HCT116 (cell line): Measurements from ENCODE around the gene NUDT2. TPM values are rescaled to one million over a fixed set of nuclear protein-coding genes. Genes with fewer than 3 reads are reported as not detected.

ENCODE experiments used
- ATAC-seq: fragments of 200-7000 bp; cut with Tn5 transposase; 2 replicates; pipeline ENCODE4 v1.9.1; 2020; ENCODE audit warnings: mild to moderate bottlenecking, moderate library complexity
- BruUV-seq: library from RNA; stranded (reverse); fragments of 400-500 nt; replicated peaks from 2 replicates; lab custom pipeline; 2021; lab: Mats Ljungman, UMichigan
- CTCF ChIA-PET: fragments of 300-600 bp; sonication (Branson Sonifier 250); formaldehyde crosslinking; loops from one replicate; lab custom pipeline; 2021; ENCODE audit warnings: antibody characterized with exemption; lab: Charles Lee
- POLR2A ChIA-PET: fragments of 300-600, 350-600 bp; sonication (Branson Sonifier 250); formaldehyde crosslinking; loops from one replicate; lab custom pipeline; 2021; ENCODE audit warnings: antibody characterized with exemption; lab: Charles Lee
- RAD21 ChIA-PET, 2 experiments: fragments of 300-600 bp; sonication (Branson Sonifier 250); formaldehyde crosslinking; loops; one replicate each; lab custom pipeline; 2023; ENCODE audit warnings: low total read pairs in 2 of 2; ENCODE audit not compliant: uncharacterized antibody in 2 of 2, unreplicated experiment in 2 of 2, low non-redundant PET in 1 of 2; lab: Charles Lee
- DNase-seq: peaks from one replicate; pipeline ENCODE4 v3.0.0-alpha.2; 2010; ENCODE audit warnings: low read depth, low spot score
- H2AFZ ChIP-seq: fragments of 200-600 bp; shearing (Covaris generic), sonication (generic); 2 replicates; pipeline ENCODE4 v1.6.1; 2017; ENCODE audit warnings: low read depth, mixed run types, mixed read lengths, antibody characterized with exemption, low read length; ENCODE audit not compliant: poor library complexity, severe bottlenecking
- H3K27ac ChIP-seq: 2 replicates; pipeline ENCODE4 v1.5.1; 2012; ENCODE audit warnings: low read depth, low read length
- H3K27me3 ChIP-seq: fragments of 200-600 bp; sonication (generic); 2 replicates; pipeline ENCODE4 v1.6.1; 2016; ENCODE audit warnings: mixed run types, low read length, mixed read lengths; ENCODE audit not compliant: insufficient read depth
- H3K36me3 ChIP-seq, 2 experiments: fragments of 200-500 bp in 1 of 2; fragments of 200-600 bp in 1 of 2; sonication (Bioruptor generic) in 1 of 2; sonication (generic) in 1 of 2; 2 replicates each; pipeline versions ENCODE4 v1.5.1 to v1.6.1; 2014 to 2016; ENCODE audit warnings: low read length in 2 of 2, inconsistent platforms in 1 of 2, mixed read lengths in 1 of 2, mixed run types in 1 of 2; ENCODE audit not compliant: insufficient read depth in 2 of 2, control insufficient read depth in 1 of 2
- H3K4me1 ChIP-seq, 2 experiments: fragments of 200-600 bp in 1 of 2; sonication (generic) in 1 of 2; 2 replicates each; pipeline versions ENCODE4 v1.5.1 to v1.6.1; 2012 to 2017; ENCODE audit warnings: low read length in 2 of 2, inconsistent platforms in 1 of 2, mild to moderate bottlenecking in 1 of 2, mixed read lengths in 1 of 2, mixed run types in 1 of 2, moderate library complexity in 1 of 2; ENCODE audit not compliant: insufficient read depth in 2 of 2, control insufficient read depth in 1 of 2
- H3K4me2 ChIP-seq: fragments of 200-600 bp; sonication (generic); 2 replicates; pipeline ENCODE4 v1.6.1; 2017; ENCODE audit warnings: mixed run types, low read length, mixed read lengths
- H3K4me3 ChIP-seq, 2 experiments: fragments of 200-600 bp in 1 of 2; sonication (generic) in 1 of 2; replicated peaks in 1 of 2; 2 replicates each; pipeline ENCODE4 v1.5.1; 2011 to 2016; ENCODE audit warnings: low read length in 2 of 2, control low read depth in 1 of 2, low read depth in 1 of 2, mild to moderate bottlenecking in 1 of 2, mixed read lengths in 1 of 2, mixed run types in 1 of 2
- H3K79me2 ChIP-seq: fragments of 200-600 bp; sonication (generic); 2 replicates; pipeline ENCODE4 v1.6.1; 2017; ENCODE audit warnings: mild to moderate bottlenecking, mixed run types, low read length, moderate library complexity, mixed read lengths; ENCODE audit not compliant: insufficient read depth
- H3K9ac ChIP-seq: fragments of 200-600 bp; sonication (generic); 2 replicates; pipeline ENCODE4 v1.6.1; 2016; ENCODE audit warnings: low read length, mixed read lengths
- H3K9me2 ChIP-seq: fragments of 200-600 bp; sonication (generic), shearing (Covaris generic); 2 replicates; pipeline ENCODE4 v1.6.1; 2017; ENCODE audit warnings: mixed run types, mild to moderate bottlenecking, moderate library complexity; ENCODE audit not compliant: insufficient read depth
- H3K9me3 ChIP-seq, 2 experiments: fragments of 200-500 bp in 1 of 2; fragments of 200-600 bp in 1 of 2; sonication (Bioruptor generic) in 1 of 2; sonication (generic) in 1 of 2; 2 replicates each; pipeline ENCODE4 v1.6.1; 2014 to 2017; ENCODE audit warnings: low read length in 2 of 2, mixed read lengths in 2 of 2, inconsistent platforms in 1 of 2, low read depth in 1 of 2, mild to moderate bottlenecking in 1 of 2, mixed run types in 1 of 2, moderate library complexity in 1 of 2; ENCODE audit not compliant: control insufficient read depth in 1 of 2, insufficient read depth in 1 of 2
- H4K20me1 ChIP-seq: fragments of 200-600 bp; sonication (generic), shearing (Covaris generic); 2 replicates; pipeline ENCODE4 v1.6.1; 2017; ENCODE audit warnings: mixed run types, mild to moderate bottlenecking, moderate library complexity; ENCODE audit not compliant: insufficient read depth
- CBX3 ChIP-seq: IDR thresholded peaks from 2 replicates; pipeline ENCODE4 v1.6.1; 2012; ENCODE audit warnings: low read depth
- ELF1 ChIP-seq: IDR thresholded peaks from 2 replicates; pipeline ENCODE4 v1.6.1; 2012; ENCODE audit warnings: low read depth, borderline replicate concordance
- EZH2 ChIP-seq: fragments of 200-600 bp; sonication (generic); IDR thresholded peaks from 2 replicates; pipeline ENCODE4 v1.6.1; 2017; ENCODE audit warnings: antibody characterized with exemption, mixed run types
- EZH2phosphoT487 ChIP-seq: fragments of 200-600 bp; IDR thresholded peaks from 2 replicates; pipeline ENCODE4 v1.6.1; 2018; ENCODE audit warnings: antibody characterized with exemption, borderline replicate concordance
- FOSL1 ChIP-seq: IDR thresholded peaks from 2 replicates; pipeline ENCODE4 v1.6.1; 2012; ENCODE audit warnings: low read depth
- JUND ChIP-seq: IDR thresholded peaks from 2 replicates; pipeline ENCODE4 v1.6.1; 2012
- POLR2A ChIP-seq: IDR thresholded peaks from 2 replicates; pipeline ENCODE4 v1.7.0; 2011; ENCODE audit warnings: borderline replicate concordance; ENCODE audit not compliant: insufficient read depth, insufficient read length; ENCODE audit errors: extremely low read depth
- RAD21 ChIP-seq: IDR thresholded peaks from 2 replicates; pipeline ENCODE4 v1.6.1; 2012; ENCODE audit warnings: low read depth, mild to moderate bottlenecking
- SIN3A ChIP-seq: IDR thresholded peaks from 2 replicates; pipeline ENCODE4 v1.6.1; 2012; ENCODE audit warnings: low read depth
- SRF ChIP-seq: IDR thresholded peaks from 2 replicates; pipeline ENCODE4 v1.6.1; 2012; ENCODE audit warnings: low read depth
- TCF7L2 ChIP-seq: IDR thresholded peaks from 2 replicates; pipeline ENCODE4 v1.7.0; 2011; ENCODE audit warnings: borderline replicate concordance, inconsistent platforms; ENCODE audit not compliant: insufficient read depth, insufficient read length; ENCODE audit errors: extremely low read depth
- ZNF274 ChIP-seq: fragments of 200-500 bp; sonication (Bioruptor generic); IDR thresholded peaks from 2 replicates; pipeline ENCODE4 v1.6.1; 2014; ENCODE audit warnings: mild to moderate bottlenecking, low read depth, low read length, inconsistent platforms
- intact Hi-C: fragments of 100-400 bp; cut with micrococcal nuclease; formaldehyde crosslinking; loops from 2 replicates; pipeline ENCODE4 v1.10.0; 2022
- total RNA-seq: library from RNA; stranded (reverse); gene quantifications from one replicate; pipeline ENCODE4 v1.2.1, GENCODE V29; 2021; ENCODE audit not compliant: unreplicated experiment
- TF ChIP-seq, protein P1 (sequence below): IDR thresholded peaks from 2 replicates; pipeline ENCODE4 v1.6.1; 2012; ENCODE audit warnings: low read depth
- TF ChIP-seq, protein P2 (sequence below): IDR thresholded peaks from 2 replicates; pipeline ENCODE4 v1.6.1; 2011; ENCODE audit warnings: mild to moderate bottlenecking, low read length, moderate library complexity; ENCODE audit not compliant: insufficient replicate concordance; ENCODE audit errors: extremely low read depth

NUDT2 gene
- total RNA-seq, 1 experiment from 2014 or later = 39.3 TPM

DNA sequence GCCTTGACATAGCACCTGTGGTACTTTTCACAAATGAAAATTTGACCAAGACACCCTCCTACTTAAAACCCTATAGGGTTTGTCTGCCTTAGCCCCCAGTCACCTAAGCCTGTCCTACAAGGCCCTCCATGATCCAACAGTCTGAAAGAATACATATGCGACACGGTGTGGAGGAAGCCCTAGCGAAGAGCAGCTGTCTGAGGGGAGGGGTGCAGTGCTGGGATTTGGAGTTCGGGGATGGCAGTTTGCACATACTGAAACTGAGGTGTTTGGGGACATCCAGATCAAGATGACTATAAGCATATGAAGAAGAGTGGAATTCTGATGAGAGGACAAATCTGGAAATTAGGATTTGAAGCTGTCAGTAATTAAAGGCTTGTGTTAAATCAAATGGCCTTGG is 54.5 kb downstream of the NUDT2 start (continued):
- TF ChIP-seq, protein P1, sequence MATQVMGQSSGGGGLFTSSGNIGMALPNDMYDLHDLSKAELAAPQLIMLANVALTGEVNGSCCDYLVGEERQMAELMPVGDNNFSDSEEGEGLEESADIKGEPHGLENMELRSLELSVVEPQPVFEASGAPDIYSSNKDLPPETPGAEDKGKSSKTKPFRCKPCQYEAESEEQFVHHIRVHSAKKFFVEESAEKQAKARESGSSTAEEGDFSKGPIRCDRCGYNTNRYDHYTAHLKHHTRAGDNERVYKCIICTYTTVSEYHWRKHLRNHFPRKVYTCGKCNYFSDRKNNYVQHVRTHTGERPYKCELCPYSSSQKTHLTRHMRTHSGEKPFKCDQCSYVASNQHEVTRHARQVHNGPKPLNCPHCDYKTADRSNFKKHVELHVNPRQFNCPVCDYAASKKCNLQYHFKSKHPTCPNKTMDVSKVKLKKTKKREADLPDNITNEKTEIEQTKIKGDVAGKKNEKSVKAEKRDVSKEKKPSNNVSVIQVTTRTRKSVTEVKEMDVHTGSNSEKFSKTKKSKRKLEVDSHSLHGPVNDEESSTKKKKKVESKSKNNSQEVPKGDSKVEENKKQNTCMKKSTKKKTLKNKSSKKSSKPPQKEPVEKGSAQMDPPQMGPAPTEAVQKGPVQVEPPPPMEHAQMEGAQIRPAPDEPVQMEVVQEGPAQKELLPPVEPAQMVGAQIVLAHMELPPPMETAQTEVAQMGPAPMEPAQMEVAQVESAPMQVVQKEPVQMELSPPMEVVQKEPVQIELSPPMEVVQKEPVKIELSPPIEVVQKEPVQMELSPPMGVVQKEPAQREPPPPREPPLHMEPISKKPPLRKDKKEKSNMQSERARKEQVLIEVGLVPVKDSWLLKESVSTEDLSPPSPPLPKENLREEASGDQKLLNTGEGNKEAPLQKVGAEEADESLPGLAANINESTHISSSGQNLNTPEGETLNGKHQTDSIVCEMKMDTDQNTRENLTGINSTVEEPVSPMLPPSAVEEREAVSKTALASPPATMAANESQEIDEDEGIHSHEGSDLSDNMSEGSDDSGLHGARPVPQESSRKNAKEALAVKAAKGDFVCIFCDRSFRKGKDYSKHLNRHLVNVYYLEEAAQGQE = no peak
- TF ChIP-seq FOSL1 (no peak), SIN3A (no peak), ELF1 (no peak), RAD21 (no peak)

DNA sequence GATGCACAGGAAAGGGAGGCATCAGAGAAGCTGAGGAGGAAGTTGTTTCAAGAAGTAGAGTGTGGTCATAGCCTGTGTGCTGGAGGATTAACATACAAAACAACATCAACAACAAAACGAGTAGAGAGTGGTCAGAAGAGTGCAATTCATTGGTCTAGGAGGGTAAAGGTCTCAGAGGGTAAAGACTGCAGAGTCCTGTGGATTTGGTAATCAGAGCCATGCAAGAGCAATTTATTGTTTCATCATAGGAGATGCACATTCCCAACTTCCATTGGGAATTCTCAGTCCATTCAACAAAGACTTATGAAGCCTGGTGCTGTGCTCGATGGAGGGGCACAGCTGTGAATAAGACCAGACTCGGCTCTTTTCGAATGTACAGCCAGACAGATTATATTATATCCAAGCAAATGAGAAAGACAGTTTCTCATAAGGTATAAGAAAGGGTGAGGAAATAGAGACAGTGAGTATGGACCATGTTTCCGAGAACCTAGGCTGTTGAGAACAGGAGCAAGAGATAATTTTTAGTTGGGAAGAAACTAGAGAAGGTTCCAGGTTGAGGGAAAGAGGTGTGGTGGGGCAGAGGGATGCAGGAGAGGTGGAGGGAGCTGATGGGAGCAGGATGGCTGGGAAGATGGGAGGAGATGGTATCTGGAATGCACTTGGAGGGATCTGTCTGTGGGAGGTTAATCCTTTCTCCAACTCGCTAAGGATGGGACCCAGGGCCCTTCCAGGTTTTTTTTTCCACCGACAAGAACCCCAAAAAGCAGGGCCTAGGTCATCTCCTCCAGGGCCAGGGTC is 55.2 kb downstream of the NUDT2 start:
- no peak for DNase-seq
- H3K27ac ChIP-seq = no peak overlapping the region
- no peak overlapping the region for H3K9ac ChIP-seq
- no peak overlapping the region for H2AFZ ChIP-seq
- H3K9me3 ChIP-seq = no peaks in the 10 kb centered on the region
- peaks cover 16 to 20% of the 10 kb centered on the region in 2 experiments; a peak in 3 of 4 replicates for H3K4me1 ChIP-seq
- RAD21 ChIA-PET = no interaction called here
- H3K9me2 ChIP-seq = no peaks in the 10 kb centered on the region
- no peaks in the 10 kb centered on the region for H4K20me1 ChIP-seq
- no peaks in the 10 kb centered on the region for H3K27me3 ChIP-seq
- intact Hi-C loops = no loop called here
- TF ChIP-seq, protein P2, sequence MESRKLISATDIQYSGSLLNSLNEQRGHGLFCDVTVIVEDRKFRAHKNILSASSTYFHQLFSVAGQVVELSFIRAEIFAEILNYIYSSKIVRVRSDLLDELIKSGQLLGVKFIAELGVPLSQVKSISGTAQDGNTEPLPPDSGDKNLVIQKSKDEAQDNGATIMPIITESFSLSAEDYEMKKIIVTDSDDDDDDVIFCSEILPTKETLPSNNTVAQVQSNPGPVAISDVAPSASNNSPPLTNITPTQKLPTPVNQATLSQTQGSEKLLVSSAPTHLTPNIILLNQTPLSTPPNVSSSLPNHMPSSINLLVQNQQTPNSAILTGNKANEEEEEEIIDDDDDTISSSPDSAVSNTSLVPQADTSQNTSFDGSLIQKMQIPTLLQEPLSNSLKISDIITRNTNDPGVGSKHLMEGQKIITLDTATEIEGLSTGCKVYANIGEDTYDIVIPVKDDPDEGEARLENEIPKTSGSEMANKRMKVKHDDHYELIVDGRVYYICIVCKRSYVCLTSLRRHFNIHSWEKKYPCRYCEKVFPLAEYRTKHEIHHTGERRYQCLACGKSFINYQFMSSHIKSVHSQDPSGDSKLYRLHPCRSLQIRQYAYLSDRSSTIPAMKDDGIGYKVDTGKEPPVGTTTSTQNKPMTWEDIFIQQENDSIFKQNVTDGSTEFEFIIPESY = no peak
- TF ChIP-seq TCF7L2 (no peak), JUND (no peak), EZH2 (no peak), ELF1 (no peak), ZNF274 (no peak), RAD21 (no peak), SRF (no peak), CBX3 (no peak), EZH2phosphoT487 (no peak), POLR2A (no peak)
- no peak for ATAC-seq
- no peaks in the 10 kb centered on the region for H3K36me3 ChIP-seq
- H3K4me2 ChIP-seq = no peak overlapping the region
- CTCF ChIA-PET = no interaction called here
- POLR2A ChIA-PET = no interaction called here
- H3K4me3 ChIP-seq = no peak overlapping the region
- BruUV-seq = no TSS peak
- no peaks in the 10 kb centered on the region for H3K79me2 ChIP-seq
